ENCODE data around the gene NAALADL2. TPM values are rescaled to one million over a fixed set of nuclear protein-coding genes. Genes with fewer than 3 reads are reported as not detected.

NAALADL2 gene
- total and polyA plus RNA-seq, 2 of the 8 experiments (the other 6 are each of a cell fraction or from before 2014, with no cell fraction given): 0.12 to 0.22 TPM

GRCh38 chr3:175731543-175731942 lies 872.4 kb downstream of the NAALADL2 start (continued):
- TF ChIP-seq EZH2 (IDR thresholded peaks at IDR 0.05; ENCODE audit: low read depth, low read length, severe bottlenecking): no peak
